Stimulated activated CD4-positive, alpha-beta T cell treated with anti-CD3 and anti-CD28 coated beads, Interleukin-12 subunit alpha, Interleukin-12 subunit beta, amount 100 ng/mL, for 4 hours (primary cell): ENCODE results near the gene CSF1R.

Experiments used
- DNase-seq: peaks from one replicate; pipeline ENCODE4 v3.0.0-alpha.2; 2020

The CSF1R gene

GRCh38 chr5:150069672-150070627, 16.4 kb downstream of the CSF1R start:
- no peak for DNase-seq

GRCh38 chr5:150068961-150069645, 17.3 kb downstream of the CSF1R start:
- DNase-seq: no peak

DNA sequence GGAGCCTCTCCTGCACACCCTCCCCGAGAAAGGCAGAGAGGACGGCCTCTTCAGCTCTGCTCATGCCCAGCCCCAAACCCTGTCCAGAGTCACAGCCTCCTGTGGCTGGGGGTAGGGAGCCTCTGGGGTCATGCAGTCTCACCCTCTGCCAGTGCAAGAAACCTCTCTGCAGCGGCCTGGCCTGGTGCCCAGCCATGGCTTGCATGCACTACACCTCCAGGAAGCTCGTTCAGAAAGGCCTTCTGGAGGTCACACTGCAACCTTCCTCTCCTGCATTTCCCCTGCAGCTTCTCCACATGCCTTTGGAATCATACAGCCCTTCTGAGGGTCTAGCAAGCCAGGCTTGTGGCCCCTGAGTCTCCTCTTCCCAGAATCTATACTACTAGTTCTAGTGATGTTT, 17.9 kb downstream of the CSF1R start:
- no peak for DNase-seq

DNA sequence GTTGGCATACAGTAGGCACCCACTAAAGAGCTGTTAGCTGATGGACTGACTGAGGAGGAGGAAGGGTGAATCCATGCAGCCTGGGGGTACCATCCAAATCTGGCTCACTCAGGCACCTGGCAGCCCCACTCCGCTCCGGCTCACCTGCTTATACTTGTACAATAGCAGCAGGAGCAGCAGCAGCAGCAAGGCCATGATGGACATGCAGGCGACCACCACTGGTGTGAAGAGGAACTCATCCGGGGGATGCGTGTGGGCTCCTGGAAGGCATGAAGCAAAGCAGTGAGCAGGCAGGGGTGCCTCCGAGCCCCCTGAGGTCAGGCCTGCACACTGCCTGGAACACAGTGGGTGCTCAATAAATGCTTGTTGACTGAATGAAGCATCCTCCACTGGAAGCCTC, 18.3 kb downstream of the CSF1R start:
- DNase-seq: no peak

DNA sequence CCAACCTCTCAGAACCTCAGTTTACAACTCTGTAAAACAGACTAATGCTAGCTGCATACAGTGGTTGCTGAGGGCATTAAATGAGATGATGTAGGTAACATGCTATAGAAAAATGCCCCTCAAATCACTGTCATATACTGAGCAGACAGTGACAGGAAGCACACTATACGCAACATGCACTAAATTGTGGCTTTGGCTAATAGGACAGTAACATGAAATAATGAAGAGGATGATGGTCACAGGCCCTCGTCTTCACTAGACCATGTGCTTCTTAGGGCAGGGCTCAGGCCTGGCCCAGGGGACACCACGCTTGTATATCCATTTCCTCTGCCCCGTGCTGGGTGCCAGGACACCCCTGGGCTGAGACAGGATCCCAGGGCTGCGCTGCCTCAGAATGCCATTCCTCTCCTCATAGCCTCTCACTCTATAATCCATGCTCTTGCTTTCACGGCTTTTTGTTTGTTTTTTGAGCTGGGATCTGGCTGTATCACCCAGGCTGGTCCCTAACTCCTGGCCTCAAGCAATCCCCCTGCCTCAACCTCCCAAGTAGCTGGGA, 18.9 kb downstream of the CSF1R start:
- no peak for DNase-seq

DNA sequence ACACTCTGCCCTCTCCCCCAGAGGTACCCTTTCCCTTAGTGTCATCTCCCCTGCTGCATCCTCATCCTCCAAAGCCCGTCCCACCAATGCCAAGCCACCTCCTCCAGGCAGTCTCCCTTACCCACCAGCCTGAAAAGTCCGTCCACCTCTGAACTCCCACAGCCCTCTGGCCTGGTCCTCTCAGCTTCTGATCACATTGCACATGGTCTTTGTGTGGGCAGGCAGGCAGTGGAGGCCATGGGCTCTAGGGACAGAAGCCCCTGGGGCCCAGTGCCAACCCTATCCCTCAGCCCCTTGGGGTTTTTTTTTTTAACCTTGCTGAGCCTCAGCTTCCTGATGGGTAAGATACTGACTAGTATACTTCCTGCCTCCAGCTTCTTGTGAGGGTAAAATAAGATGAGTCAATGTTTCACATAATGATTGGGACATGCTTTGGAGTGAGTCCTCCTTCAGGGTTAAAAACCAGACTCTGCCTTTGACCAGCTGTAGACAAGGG, 19.4 kb downstream of the CSF1R start:
- no peak for DNase-seq

DNA sequence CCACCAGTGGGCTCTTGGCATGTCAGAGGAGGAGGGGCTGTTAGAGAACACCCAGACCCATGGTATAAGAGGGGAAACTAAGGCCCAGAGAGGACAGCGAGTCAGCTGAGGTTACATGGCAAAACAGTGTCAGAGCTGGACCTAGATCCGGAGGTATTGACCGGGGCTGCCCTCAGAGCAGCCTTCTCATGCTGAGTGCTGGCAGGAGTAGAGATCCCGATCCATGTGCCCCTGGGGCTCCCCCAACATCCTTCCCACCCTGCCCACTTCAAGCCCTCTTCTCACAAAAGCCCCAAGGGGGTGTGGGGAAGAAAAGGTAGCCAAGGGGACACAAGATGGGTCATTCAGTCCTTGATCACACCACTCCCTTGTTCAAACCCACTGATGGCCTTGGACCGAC, 19.9 kb downstream of the CSF1R start:
- no peak for DNase-seq

DNA sequence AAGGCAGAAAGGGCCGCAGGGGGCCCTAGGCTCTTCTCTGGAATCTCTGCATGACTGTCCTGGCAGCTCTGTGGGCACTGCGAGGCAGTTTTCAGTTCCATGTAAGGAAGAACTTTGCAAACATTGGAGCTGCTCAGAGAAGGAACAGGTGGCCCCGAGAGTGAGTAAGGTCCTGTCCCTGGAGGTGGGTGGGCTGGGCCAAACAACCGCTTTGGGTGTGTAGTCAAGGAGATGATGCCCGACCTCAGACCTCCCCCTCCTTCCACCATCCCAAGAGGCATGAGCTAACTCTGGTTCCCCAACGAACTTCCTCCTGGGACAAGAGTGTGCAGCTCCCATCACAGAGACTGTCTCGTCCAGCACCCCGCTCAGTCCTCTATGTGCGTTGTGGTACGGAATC, 20.5 kb downstream of the CSF1R start:
- DNase-seq: no peak

- no peak for DNase-seq
These were observed 21.0 kb downstream of the CSF1R start for GRCh38 chr5:150065346-150065745.

DNA sequence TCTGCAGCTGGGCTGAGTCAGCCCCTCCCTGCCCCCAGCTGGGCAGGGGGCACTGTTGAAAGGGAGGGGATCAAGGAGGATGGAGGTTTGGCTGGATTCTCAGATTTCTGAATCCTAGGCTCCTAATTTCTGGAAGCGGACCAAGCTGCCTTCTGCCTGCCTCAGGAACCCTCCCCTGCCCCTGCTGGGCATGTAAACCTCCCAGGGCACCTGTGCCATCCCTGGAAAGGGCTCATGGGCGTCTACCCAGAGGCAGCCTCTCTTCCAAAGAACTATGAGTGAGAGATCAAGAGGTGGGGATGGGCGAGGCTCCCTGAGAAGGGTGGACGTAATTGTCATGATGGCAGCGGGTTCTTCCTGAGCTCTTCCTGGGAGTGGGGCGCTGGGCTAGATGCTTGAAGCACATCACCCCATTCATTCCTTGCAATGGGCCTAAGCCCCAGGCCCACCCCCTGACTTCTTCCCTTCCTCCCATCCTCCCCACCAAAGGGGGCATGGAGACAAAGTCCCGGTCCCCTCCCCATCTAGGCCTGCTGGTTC, 21.6 kb downstream of the CSF1R start:
- no peak for DNase-seq

DNA sequence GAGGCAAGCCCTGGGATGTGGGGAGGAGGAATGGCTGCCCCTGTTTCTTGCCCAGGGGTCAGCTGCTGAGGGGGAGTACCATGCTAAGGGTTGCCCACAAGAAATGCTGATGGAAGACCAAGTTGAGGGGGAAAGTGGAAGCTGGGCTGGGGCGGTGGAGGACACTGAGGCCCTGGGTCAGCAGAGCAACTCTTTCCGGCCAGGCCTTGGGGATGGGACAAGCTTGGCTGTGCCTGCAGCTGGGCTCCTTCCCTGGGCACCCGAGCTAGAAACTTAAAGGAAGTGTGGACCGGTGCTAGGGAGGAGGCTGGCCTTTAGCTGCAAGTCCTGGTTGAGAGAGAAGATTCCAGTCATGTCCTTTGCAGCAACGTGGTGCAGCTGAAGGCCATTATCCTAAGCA, 22.7 kb downstream of the CSF1R start:
- no peak for DNase-seq

- no peak for DNase-seq
These were observed 24.0 kb downstream of the CSF1R start for GRCh38 chr5:150062216-150062922.

GRCh38 chr5:150061538-150061995, 24.8 kb downstream of the CSF1R start:
- DNase-seq: no peak

DNA sequence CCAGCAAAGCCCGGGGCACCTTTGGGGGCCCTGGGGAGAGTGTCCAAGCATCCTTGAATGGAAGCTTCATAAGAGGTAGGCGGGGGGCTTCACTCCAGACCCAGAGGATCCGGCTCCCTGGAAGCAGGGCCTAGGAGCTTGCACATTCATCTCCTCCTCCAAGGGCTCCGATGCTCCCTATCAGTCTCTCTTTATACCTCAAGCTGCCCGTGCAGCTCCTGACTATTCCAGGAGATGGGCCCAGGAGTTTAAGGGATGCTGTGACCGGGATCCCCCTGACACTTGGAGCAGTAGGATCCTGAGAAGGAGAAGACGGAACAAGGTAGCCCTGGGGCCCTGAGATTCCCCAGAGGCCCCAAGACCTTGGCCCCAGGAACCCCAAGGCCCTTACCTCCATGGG, 25.9 kb downstream of the CSF1R start:
- no peak for DNase-seq

GRCh38 chr5:150059623-150060022, 26.7 kb downstream of the CSF1R start:
- no peak for DNase-seq

DNA sequence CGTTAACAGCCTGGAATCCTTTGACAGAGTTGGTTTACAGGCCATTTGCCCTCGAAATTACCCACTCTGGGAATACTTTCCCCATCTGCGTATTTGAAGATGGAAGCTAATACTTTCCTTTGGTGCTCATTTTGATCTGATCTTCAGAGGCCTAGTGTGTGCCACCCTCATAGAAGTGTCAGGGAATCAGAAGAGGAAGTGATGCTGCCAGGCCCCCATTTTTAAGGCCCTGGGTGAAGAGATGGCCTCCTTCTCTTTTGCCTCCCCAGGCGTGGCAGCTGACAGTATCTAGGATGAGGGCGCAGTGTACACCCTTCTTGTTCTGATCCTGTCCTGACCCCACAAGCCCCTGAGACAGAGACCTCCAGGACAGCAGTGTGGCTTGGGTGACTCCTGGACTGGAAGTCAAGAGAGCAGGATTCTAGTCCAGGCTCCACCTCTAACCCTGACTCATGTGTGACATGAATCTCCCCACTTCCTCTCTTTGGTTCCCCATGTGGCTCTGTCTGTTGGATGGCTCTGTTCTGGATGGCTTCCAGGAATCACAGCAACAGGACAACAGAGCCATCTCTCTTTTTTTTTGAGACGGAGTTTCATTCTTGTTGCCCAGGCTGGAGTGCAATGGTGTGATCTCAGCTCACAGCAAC, 27.8 kb downstream of the CSF1R start:
- no peak for DNase-seq

DNA sequence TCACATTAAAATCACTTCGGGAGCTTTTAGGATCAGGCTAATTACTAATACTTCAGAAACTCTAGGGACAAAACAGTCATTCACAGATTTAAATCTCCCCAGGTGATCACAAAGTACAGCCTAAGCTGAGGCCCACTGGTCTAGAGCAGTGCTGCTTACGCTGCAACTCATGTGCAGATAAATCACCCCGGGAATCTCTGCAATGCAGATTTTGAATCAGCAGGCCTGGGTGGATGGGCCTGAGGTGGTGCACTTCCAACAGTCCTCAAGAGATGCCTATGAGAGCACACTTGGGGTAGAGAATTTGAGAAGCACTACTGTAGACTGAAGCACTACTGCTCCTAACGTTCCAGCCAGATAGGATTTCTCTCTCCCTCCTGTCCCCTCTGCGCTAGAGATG, 28.4 kb downstream of the CSF1R start:
- no peak for DNase-seq

DNA sequence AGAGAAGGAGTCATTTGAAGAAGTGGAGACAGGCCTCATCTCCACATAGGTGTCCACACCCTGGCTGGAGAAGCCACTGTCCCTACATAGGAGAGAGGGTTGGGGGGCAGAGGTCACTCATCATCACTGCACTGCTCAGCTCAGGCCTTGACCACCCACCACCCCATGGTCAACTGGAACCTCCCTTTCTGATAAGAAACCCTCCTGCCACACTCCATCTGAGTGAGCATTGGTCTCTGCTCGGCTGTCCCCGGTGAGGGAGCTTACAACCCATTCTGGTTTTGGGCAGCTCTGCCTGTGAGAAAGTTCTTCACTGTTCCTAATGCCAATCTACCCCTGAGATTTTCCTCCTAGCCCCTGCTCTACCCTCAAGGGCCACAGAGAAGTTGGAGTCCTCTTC, 28.8 kb downstream of the CSF1R start:
- no peak for DNase-seq

- no peak for DNase-seq
These were observed 29.3 kb downstream of the CSF1R start for GRCh38 chr5:150057052-150057451.

- DNase-seq: no peak
These were observed 30.3 kb downstream of the CSF1R start for GRCh38 chr5:150056075-150056443.

DNA sequence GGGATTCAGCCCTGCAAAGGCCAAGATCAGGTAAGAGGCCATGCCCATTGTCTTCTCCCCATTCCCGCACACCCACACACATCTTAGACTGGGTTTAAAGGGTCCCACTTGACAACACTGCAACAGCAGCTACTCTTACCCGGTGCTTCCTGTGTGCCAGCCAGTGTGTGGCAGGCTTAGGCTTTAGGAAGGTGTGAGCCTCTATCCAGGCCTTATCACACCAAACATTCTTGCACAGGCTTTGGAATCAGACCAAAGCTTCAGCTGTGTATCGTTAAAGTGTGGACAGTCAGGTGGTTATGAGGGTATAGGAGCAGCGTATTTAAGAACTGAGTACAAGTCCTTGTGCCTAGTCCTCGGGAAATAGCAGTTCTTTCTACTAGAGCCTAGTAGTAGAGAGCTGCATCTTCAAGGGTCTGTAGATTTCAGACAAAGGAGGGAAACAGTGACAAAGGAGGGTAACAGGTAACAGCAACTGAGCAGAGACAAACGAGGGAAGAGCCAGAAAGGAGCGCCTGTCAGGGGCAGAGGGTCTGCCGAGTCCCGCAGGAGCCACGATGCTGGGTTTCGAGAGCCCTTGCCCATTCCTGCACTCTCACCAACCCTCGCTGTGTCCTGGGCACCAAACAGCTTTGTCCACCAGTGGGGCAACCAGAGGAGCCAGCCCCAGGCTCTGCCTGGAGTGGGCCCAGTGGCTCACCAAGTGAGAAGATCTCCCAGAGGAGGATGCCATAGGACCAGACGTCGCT, 30.9 kb downstream of the CSF1R start:
- DNase-seq: no peak

DNA sequence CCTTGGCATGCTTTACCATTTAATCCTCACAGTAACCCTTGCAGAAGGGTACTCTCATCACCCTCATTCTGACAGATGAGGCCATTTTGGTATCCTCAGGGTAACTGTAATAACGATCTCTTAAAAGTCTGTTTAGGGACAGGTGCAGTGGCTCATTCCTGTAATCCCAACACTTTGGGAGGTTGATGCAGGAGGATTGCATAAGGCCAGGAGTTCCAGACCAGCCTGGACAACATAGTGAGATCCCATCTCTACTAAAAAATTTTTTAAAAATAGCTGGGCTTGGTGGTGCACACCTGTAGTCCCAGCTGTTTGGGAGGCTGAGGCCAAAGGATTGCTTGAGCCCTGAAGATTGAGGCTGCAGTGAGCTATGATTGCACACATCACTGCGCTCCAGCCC, 31.8 kb downstream of the CSF1R start:
- no peak for DNase-seq
